Suprapubic skin (tissue), 4 donors: ENCODE data around the gene DEUP1.

Experiments used
- POLR2A ChIP-seq, 2 donors: fragments of 450-650 bp; IDR thresholded peaks; one replicate each; pipeline ENCODE4 v1.6.1; 2017; ENCODE audit warnings: antibody characterized with exemption in 2 of 2, mild to moderate bottlenecking in 2 of 2, moderate library complexity in 2 of 2
- POLR2AphosphoS5 ChIP-seq, 3 donors: sonication (generic); formaldehyde crosslinking; IDR thresholded peaks; one replicate each; pipeline ENCODE4 v1.6.1; 2017; ENCODE audit warnings: antibody characterized with exemption in 3 of 3
- TF ChIP-seq, protein P1 (sequence below), 2 donors: fragments of 200-600 bp in 1 of 2; fragments of 450-650 bp in 1 of 2; sonication (generic) in 1 of 2; IDR thresholded peaks; one replicate each; pipeline ENCODE4 v1.5.1; 2016 to 2019; ENCODE audit warnings: antibody characterized with exemption in 2 of 2, mild to moderate bottlenecking in 1 of 2, moderate library complexity in 1 of 2

GRCh38 chr11:93468290-93468689, 137.7 kb downstream of the DEUP1 start:
- TF ChIP-seq, protein P1, sequence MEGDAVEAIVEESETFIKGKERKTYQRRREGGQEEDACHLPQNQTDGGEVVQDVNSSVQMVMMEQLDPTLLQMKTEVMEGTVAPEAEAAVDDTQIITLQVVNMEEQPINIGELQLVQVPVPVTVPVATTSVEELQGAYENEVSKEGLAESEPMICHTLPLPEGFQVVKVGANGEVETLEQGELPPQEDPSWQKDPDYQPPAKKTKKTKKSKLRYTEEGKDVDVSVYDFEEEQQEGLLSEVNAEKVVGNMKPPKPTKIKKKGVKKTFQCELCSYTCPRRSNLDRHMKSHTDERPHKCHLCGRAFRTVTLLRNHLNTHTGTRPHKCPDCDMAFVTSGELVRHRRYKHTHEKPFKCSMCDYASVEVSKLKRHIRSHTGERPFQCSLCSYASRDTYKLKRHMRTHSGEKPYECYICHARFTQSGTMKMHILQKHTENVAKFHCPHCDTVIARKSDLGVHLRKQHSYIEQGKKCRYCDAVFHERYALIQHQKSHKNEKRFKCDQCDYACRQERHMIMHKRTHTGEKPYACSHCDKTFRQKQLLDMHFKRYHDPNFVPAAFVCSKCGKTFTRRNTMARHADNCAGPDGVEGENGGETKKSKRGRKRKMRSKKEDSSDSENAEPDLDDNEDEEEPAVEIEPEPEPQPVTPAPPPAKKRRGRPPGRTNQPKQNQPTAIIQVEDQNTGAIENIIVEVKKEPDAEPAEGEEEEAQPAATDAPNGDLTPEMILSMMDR (IDR thresholded peaks at IDR 0.05): no peak
- TF ChIP-seq POLR2AphosphoS5 (IDR thresholded peaks at IDR 0.05): no peak
- TF ChIP-seq POLR2A (IDR thresholded peaks at IDR 0.05): no peak
